Spleen (tissue), 11 donors: ENCODE data around the gene NDUFS8. TPM values are rescaled to one million over a fixed set of nuclear protein-coding genes. Genes with fewer than 3 reads are reported as not detected.
A peak's percentile ranks its signal among the peaks of the same experiment; 100 is the strongest.

ENCODE experiments used
- DNase-seq: peaks from one replicate; pipeline ENCODE4 v3.0.0-alpha.2; 2020
- H3K27ac ChIP-seq, 8 donors: fragments of 200-600 bp; sonication (generic) in 7 of 8; 1 replicate in 4 of 8; 2 replicates in 4 of 8; pipeline versions ENCODE4 v1.5.0 to v1.8.0; 2016 to 2021; ENCODE audit warnings: inconsistent platforms in 4 of 8, mild to moderate bottlenecking in 4 of 8, moderate library complexity in 1 of 8
- H3K27me3 ChIP-seq, 7 donors: fragments of 200-600 bp; sonication (generic) in 6 of 7; replicated peaks in 1 of 7; 1 replicate in 4 of 7; 2 replicates in 3 of 7; pipeline versions ENCODE4 v1.5.0 to v1.8.0; 2016 to 2021; ENCODE audit warnings: inconsistent platforms in 3 of 7, mild to moderate bottlenecking in 1 of 7
- H3K36me3 ChIP-seq, 6 donors: fragments of 200-600 bp; sonication (generic) in 5 of 6; 1 replicate in 4 of 6; 2 replicates in 2 of 6; pipeline versions ENCODE4 v1.5.0 to v1.8.0; 2016 to 2021; ENCODE audit warnings: inconsistent platforms in 2 of 6
- H3K4me1 ChIP-seq, 6 donors: fragments of 200-600 bp; sonication (generic) in 5 of 6; 1 replicate in 3 of 6; 2 replicates in 3 of 6; pipeline versions ENCODE4 v1.5.0 to v1.8.0; 2016 to 2021; ENCODE audit warnings: inconsistent platforms in 3 of 6
- H3K4me3 ChIP-seq, 8 donors: fragments of 200-600 bp; sonication (generic) in 7 of 8; 1 replicate in 4 of 8; 2 replicates in 4 of 8; pipeline versions ENCODE4 v1.5.0 to v1.8.0; 2016 to 2021; ENCODE audit warnings: inconsistent platforms in 4 of 8, mild to moderate bottlenecking in 4 of 8, moderate library complexity in 2 of 8
- H3K9me3 ChIP-seq, 8 donors: fragments of 200-600 bp; sonication (generic) in 7 of 8; 1 replicate in 4 of 8; 2 replicates in 4 of 8; pipeline versions ENCODE4 v1.5.0 to v1.8.0; 2016 to 2021; ENCODE audit warnings: inconsistent platforms in 4 of 8
- POLR2A ChIP-seq, 3 donors: fragments of 450-650 bp; IDR thresholded peaks; one replicate each; pipeline ENCODE4 v1.5.1; 2017; ENCODE audit warnings: antibody characterized with exemption in 3 of 3, mild to moderate bottlenecking in 1 of 3
- POLR2AphosphoS5 ChIP-seq, 3 donors: sonication (generic); formaldehyde crosslinking; IDR thresholded peaks; one replicate each; pipeline ENCODE4 v1.5.1; 2017; ENCODE audit warnings: antibody characterized with exemption in 3 of 3
- WGBS, 5 donors: extraction: QIAGEN DNeasy Blood & Tissue Kit in 3 of 5; methylation state at CpG; one replicate each; pipeline versions ENCODE4 v1.1.5 to v1.1.7; 2013 to 2018; 5-methylcytosine and 5-hydroxymethylcytosine counted together
- intact Hi-C: fragments of 100-400 bp; cut with DNase I; formaldehyde crosslinking; loops from one replicate; pipeline ENCODE4 v1.15.0; 2023; ENCODE audit warnings: low total_unique reads
- polyA plus RNA-seq, 3 donors: library from polyadenylated mRNA; stranded (reverse); fragments of 200-250 nt; gene quantifications; one replicate each; pipeline ENCODE4 v1.2.1, GENCODE V29; 2013
- total RNA-seq, 7 donors: library from RNA; depleted of rRNA in 3 of 7; stranded (reverse); fragments of >200 nt in 3 of 7; fragmentation: NEBNext Ultra II Directional in 4 of 7; extraction: Animal tissue kit (Norgen Biotek cat#: 25700) in 4 of 7; gene quantifications; one replicate each; pipeline versions ENCODE4 v1.1.0 to v1.2.1, GENCODE V29; 2016 to 2021
- TF ChIP-seq, protein P1 (sequence below), 11 experiments: fragments of 200-600 bp in 7 of 11; fragments of 450-650 bp in 4 of 11; sonication (generic) in 4 of 11; IDR thresholded peaks in 8 of 11; conservative IDR thresholded peaks in 3 of 11; 1 replicate in 7 of 11; 2 replicates in 4 of 11; pipeline versions ENCODE4 v1.4.0 to v1.8.0; 2016 to 2021; ENCODE audit warnings: antibody characterized with exemption in 11 of 11, inconsistent platforms in 4 of 11, mild to moderate bottlenecking in 1 of 11
- donor health status: healthy with polysubstance abuse.
- donor health status: DM: no; HTN: no; CAD: no; lungs with moderate emphysema.
- donor health status: DM: no; HTN: no; CAD: no.
- donor health status: Bipolar disorder and iron deficiency.
- donor health status: healthy.
- donor health status: DM: no; HTN: no; CAD: no.
- donor health status: DM: yes; HTN: yes; CAD: no.

The NDUFS8 gene
- total and polyA plus RNA-seq, 10 donors: 75.4 to 132 (median 95.1) TPM

DNA sequence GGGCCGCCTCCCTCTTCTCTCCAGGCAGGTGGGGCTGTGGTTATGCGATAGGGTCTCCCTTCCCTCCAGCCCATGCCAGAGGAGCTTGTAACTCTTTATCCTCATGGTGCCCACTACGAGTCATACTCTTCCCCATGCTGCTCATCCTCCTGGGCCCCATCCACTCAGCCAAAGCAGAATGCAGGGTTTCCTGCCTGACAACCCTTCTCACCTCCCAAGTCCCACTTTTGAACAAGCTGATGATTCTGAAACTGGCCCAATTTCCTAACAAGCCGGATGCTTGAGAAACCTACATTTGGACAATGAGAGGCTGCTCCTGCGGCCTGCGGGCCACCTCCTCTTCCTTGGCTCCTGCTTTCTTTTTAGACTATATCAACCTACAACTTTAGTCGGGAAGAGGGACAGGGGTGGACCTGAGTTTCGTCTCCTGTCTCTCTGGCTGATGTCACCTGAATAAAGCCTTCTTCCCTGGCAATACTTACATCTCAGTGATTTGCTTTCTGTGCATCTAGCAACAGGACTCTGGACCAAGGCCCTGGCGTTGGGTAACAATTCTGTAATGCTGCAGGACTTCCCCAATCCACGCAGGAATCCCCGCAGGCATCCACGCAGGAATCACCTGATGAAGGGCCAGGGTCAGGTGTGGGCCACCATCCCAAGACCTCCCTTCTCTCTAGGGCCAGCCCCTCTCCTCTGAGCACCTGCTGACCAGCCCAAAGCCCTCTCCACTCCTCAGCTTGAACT lies 1.5 kb upstream of the NDUFS8 start:
- WGBS, 5 donors: 66 to 92% (median 80%) methylated on average over 11 to 12 of the region's 12 CpGs
- Histone ChIP-seq H3K4me1 (peaks cover 9 to 55% (median 32%) of the 10 kb centered on the region in 6 donors), H3K27me3 (no peaks in the 10 kb centered on the region), H3K4me3 (peak overlapping the region in 2 of 8 donors; percentile 76 to 88), H3K36me3 (peaks cover 0 to 63% (median 19%) of the 10 kb centered on the region in 6 donors), H3K9me3 (peaks cover 0 to 11% (median 0%) of the 10 kb centered on the region in 8 donors), H3K27ac (peak overlapping the region in 2 of 8 donors; percentile 20 to 92)
- intact Hi-C loops: no loop called here
- no peak for DNase-seq
- TF ChIP-seq POLR2A (IDR thresholded peaks at IDR 0.05): no peak
- no peak for TF ChIP-seq POLR2AphosphoS5 (IDR thresholded peaks at IDR 0.05)
- TF ChIP-seq, protein P1, sequence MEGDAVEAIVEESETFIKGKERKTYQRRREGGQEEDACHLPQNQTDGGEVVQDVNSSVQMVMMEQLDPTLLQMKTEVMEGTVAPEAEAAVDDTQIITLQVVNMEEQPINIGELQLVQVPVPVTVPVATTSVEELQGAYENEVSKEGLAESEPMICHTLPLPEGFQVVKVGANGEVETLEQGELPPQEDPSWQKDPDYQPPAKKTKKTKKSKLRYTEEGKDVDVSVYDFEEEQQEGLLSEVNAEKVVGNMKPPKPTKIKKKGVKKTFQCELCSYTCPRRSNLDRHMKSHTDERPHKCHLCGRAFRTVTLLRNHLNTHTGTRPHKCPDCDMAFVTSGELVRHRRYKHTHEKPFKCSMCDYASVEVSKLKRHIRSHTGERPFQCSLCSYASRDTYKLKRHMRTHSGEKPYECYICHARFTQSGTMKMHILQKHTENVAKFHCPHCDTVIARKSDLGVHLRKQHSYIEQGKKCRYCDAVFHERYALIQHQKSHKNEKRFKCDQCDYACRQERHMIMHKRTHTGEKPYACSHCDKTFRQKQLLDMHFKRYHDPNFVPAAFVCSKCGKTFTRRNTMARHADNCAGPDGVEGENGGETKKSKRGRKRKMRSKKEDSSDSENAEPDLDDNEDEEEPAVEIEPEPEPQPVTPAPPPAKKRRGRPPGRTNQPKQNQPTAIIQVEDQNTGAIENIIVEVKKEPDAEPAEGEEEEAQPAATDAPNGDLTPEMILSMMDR (IDR thresholded peaks at IDR 0.05 in 8 of 11, conservative IDR thresholded peaks at IDR 0.05 in 3 of 11): no peak

DNA sequence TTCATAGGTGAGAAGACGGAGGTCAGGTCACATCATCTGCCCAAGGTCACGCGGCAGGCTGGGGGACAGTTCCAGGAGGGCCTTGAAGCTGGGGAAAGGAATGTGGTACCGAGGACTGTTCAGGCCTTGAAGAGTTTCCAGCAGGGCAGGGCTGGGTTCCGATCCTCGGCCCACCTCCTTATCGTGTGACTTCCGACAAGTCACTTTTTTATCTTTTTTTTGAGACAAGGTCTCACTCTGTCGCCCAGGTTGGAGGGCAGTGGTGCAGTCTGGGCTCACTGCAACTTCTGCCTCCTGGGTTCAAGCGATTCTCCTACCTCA lies 623 bp downstream of the NDUFS8 start:
- WGBS, 5 donors: 10 to 20% (median 13%) methylated on average over 9 to 10 of the region's 10 CpGs
- TF ChIP-seq, protein P1 (IDR thresholded peaks at IDR 0.05 in 8 of 11, conservative IDR thresholded peaks at IDR 0.05 in 3 of 11): no peak
- TF ChIP-seq POLR2AphosphoS5 (IDR thresholded peaks at IDR 0.05): no peak
- no peak for TF ChIP-seq POLR2A (IDR thresholded peaks at IDR 0.05)
- peaks cover 11 to 70% (median 36%) of the 10 kb centered on the region in 6 donors for H3K4me1 ChIP-seq
- peak overlapping the region; percentile 66 to 97 (median 86) for H3K4me3 ChIP-seq
- no peaks in the 10 kb centered on the region for H3K27me3 ChIP-seq
- H3K27ac ChIP-seq: peak overlapping the region; percentile 78 to 92 (median 88)
- DNase-seq: no peak
- no peaks in the 10 kb centered on the region for H3K9me3 ChIP-seq
- intact Hi-C loops: no loop called here
- H3K36me3 ChIP-seq: peaks cover 0 to 62% (median 16%) of the 10 kb centered on the region in 6 donors

- DNase-seq: no peak
- Histone ChIP-seq H3K36me3 (peaks cover 0 to 54% (median 16%) of the 10 kb centered on the region in 6 donors), H3K27me3 (no peaks in the 10 kb centered on the region), H3K27ac (peak overlapping the region in 1 of 8 donors; percentile 92), H3K4me3 (peak overlapping the region in 1 of 8 donors; percentile 88), H3K4me1 (peaks cover 20 to 79% (median 45%) of the 10 kb centered on the region in 6 donors), H3K9me3 (no peaks in the 10 kb centered on the region)
- TF ChIP-seq, protein P1 (IDR thresholded peaks at IDR 0.05 in 8 of 11, conservative IDR thresholded peaks at IDR 0.05 in 3 of 11): no peak
- TF ChIP-seq POLR2AphosphoS5 (IDR thresholded peaks at IDR 0.05) (no peak), POLR2A (IDR thresholded peaks at IDR 0.05) (no peak)
- intact Hi-C loops: no loop called here
- WGBS, 5 donors: 83 to 95% (median 88%) methylated on average over 4 to 9 of the region's 9 CpGs
These were observed 1.5 kb downstream of the NDUFS8 start for GRCh38 chr11:68032003-68032402.

DNA sequence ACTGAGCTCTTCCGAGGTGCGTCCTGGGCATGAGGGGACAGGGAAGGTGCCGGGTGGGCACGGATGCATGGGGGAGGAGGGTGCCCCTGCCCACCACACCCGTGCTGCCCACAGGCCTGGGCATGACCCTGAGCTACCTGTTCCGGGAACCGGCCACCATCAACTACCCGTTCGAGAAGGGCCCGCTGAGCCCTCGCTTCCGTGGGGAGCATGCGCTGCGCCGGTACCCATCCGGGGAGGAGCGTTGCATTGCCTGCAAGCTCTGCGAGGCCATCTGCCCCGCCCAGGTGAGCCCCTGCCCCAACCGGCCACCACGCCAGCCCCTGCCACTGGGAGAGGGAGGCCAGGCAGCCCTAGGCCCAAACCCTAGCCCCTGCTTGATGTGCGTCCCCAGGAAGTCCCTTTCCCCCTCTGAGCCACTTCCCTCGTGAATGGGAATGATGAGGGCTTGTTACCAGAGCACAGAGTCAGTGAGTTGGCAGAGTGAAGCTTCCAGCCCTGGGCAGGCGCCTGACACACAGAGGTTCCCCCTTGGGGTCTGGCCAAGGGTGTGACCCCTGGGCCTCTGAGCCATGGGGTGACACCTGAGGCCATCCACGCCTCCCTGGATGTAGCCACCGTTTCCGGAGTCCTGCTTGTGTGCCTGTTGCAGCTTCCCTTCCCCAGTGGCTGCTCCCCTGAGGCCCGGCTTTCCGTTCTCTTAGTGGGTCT lies 2.7 kb downstream of the NDUFS8 start:
- Histone ChIP-seq H3K9me3 (no peaks in the 10 kb centered on the region), H3K27ac (peak overlapping the region in 2 of 8 donors; percentile 15 to 21), H3K4me3 (no peak overlapping the region), H3K36me3 (peaks cover 0 to 42% (median 16%) of the 10 kb centered on the region in 6 donors), H3K27me3 (no peaks in the 10 kb centered on the region), H3K4me1 (peaks cover 32 to 86% (median 56%) of the 10 kb centered on the region in 6 donors)
- intact Hi-C loops: no loop called here
- 92 to 98% (median 95%) methylated on average over 15 to 29 of the region's 29 CpGs for WGBS, 5 donors
- TF ChIP-seq POLR2AphosphoS5 (IDR thresholded peaks at IDR 0.05) (no peak), POLR2A (IDR thresholded peaks at IDR 0.05) (no peak)
- TF ChIP-seq, protein P1 (IDR thresholded peaks at IDR 0.05 in 8 of 11, conservative IDR thresholded peaks at IDR 0.05 in 3 of 11): no peak
- DNase-seq: no peak
